Prostate gland (tissue), 2 donors: Measurements from ENCODE around the gene HOXD13.

ENCODE experiments used
- POLR2AphosphoS5 ChIP-seq: sonication (generic); formaldehyde crosslinking; IDR thresholded peaks from one replicate; pipeline ENCODE4 v1.6.1; 2017; ENCODE audit warnings: antibody characterized with exemption
- TF ChIP-seq, protein P1 (sequence below), 4 experiments: fragments of 200-600 bp in 2 of 4; fragments of 450-650 bp in 2 of 4; sonication (generic) in 2 of 4; IDR thresholded peaks; 1 replicate in 3 of 4; 2 replicates in 1 of 4; pipeline ENCODE4 v1.5.1; 2016 to 2019; ENCODE audit warnings: antibody characterized with exemption in 4 of 4, mild to moderate bottlenecking in 2 of 4, moderate library complexity in 2 of 4

DNA sequence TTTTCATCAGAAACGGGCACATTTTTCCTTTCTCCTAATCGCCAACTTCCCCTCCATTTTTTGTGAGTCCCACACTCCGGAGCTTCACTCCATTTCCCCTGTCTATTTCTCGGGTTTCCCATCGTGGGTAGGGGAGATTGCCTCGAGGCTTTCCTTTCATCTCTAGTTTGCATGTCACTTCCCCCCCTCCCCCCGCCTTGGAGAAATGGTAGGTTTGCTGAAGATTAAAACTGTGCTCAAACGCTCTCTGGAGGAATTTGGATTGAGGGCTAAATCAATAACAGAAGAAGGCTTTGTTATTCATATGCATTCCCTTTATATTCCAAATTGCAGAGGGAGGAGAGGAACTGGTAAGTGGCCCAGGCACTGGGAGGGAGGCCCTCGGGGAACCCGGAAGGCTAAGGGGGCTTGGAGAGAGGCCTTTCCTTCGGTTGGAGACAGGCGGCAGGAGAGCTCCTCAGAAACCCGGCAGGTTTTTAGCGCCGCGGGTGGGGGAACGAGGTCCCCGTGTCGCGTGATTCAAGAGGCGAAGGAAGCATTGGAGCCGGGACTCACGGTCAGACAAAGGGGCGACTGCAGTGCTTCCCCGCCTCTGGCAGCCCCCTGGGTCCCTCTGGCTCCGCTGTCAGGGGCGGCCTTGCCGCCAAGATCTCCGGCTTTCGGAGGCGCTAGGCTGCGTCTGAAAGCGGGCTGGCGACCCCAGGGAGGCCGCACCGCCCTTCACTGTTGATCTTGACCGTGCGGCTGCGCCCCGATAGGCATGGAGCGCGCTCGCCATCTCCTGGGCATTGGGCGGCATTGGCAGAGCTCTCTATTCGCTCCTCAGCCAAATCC, 4.7 kb downstream of the HOXD13 start:
- TF ChIP-seq, protein P1, sequence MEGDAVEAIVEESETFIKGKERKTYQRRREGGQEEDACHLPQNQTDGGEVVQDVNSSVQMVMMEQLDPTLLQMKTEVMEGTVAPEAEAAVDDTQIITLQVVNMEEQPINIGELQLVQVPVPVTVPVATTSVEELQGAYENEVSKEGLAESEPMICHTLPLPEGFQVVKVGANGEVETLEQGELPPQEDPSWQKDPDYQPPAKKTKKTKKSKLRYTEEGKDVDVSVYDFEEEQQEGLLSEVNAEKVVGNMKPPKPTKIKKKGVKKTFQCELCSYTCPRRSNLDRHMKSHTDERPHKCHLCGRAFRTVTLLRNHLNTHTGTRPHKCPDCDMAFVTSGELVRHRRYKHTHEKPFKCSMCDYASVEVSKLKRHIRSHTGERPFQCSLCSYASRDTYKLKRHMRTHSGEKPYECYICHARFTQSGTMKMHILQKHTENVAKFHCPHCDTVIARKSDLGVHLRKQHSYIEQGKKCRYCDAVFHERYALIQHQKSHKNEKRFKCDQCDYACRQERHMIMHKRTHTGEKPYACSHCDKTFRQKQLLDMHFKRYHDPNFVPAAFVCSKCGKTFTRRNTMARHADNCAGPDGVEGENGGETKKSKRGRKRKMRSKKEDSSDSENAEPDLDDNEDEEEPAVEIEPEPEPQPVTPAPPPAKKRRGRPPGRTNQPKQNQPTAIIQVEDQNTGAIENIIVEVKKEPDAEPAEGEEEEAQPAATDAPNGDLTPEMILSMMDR (IDR thresholded peaks at IDR 0.05): peak; percentile 59 to 94 (median 80)
- TF ChIP-seq POLR2AphosphoS5: no peak
